Measurements from ENCODE around the gene HRAS. TPM values are rescaled to one million over a fixed set of nuclear protein-coding genes. Genes with fewer than 3 reads are reported as not detected.

HRAS gene
- polyA plus RNA-seq, 2 donors, result 163 to 257 TPM

DNA sequence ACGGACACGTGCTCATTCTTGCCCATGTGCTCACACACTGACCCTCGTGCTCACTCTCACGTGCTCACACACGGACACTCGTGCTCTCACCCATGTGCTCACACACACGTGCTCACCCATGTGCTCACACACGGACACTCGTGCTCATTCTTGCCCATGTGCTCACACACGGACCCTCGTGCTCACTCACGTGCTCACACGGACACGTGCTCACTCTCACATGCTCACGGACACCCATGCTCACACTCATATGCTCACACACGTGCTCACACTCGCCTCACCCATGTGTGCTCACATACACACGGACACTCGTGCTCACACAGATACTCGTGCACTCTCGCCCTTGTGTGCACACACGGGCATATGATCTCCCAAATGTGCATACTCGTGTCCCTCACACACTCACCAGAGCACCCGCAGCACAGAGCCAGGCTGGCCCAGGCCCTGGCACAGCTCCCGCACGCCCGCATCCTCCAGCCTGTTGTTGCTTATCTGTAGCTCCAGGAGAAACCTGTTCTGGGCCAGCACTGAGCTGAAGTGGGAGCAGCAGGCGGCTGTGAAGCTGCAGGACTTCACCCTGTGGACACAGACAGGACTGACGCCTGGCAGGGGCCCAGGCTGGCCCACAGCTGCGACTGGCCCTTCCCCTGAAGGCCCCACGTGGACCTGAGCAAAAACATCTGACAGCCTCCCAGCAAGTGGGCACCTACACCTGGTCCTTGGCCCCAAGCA, 37.6 kb downstream of the HRAS start:
- no peaks in the 10 kb centered on the region for H3K27me3 ChIP-seq (ENCODE audit: control insufficient read depth in 1 of 2, insufficient read depth in 2 of 2, low read length in 2 of 2)
- no peak overlapping the region for H3K27ac ChIP-seq (ENCODE audit: low read depth in 2 of 2, low read length in 1 of 2)
- no peaks in the 10 kb centered on the region for H3K9me3 ChIP-seq (ENCODE audit: control insufficient read depth in 2 of 2, insufficient read depth in 1 of 2, low read depth in 1 of 2, low read length in 1 of 2)
- peaks cover 15 to 75% of the 10 kb centered on the region in 2 donors for H3K36me3 ChIP-seq (ENCODE audit: control insufficient read depth in 2 of 2, insufficient read depth in 2 of 2, low read length in 1 of 2)
- 95 to 96% methylated on average over 31 of the region's 31 CpGs for WGBS, 2 donors
- H3K4me1 ChIP-seq (ENCODE audit: control insufficient read depth in 2 of 2, insufficient read depth in 2 of 2, low read length in 1 of 2), result peaks cover 4 to 7% of the 10 kb centered on the region in 2 donors
- no peak overlapping the region for H3K4me3 ChIP-seq (ENCODE audit: low read depth in 1 of 2, low read length in 2 of 2)

- WGBS, 2 donors, result 93 to 95% methylated on average over 34 of the region's 34 CpGs
- peaks cover 0 to 4% of the 10 kb centered on the region in 2 donors for H3K4me1 ChIP-seq (ENCODE audit: control insufficient read depth in 2 of 2, insufficient read depth in 2 of 2, low read length in 1 of 2)
- H3K9me3 ChIP-seq (ENCODE audit: control insufficient read depth in 2 of 2, insufficient read depth in 1 of 2, low read depth in 1 of 2, low read length in 1 of 2), result no peaks in the 10 kb centered on the region
- no peak overlapping the region for H3K27ac ChIP-seq (ENCODE audit: low read depth in 2 of 2, low read length in 1 of 2)
- H3K4me3 ChIP-seq (ENCODE audit: low read depth in 1 of 2, low read length in 2 of 2), result no peak overlapping the region
- peaks cover 15 to 77% of the 10 kb centered on the region in 2 donors for H3K36me3 ChIP-seq (ENCODE audit: control insufficient read depth in 2 of 2, insufficient read depth in 2 of 2, low read length in 1 of 2)
- H3K27me3 ChIP-seq (ENCODE audit: control insufficient read depth in 1 of 2, insufficient read depth in 2 of 2, low read length in 2 of 2), result no peaks in the 10 kb centered on the region
These were observed 38.4 kb downstream of the HRAS start for GRCh38 chr11:496834-497564.

DNA sequence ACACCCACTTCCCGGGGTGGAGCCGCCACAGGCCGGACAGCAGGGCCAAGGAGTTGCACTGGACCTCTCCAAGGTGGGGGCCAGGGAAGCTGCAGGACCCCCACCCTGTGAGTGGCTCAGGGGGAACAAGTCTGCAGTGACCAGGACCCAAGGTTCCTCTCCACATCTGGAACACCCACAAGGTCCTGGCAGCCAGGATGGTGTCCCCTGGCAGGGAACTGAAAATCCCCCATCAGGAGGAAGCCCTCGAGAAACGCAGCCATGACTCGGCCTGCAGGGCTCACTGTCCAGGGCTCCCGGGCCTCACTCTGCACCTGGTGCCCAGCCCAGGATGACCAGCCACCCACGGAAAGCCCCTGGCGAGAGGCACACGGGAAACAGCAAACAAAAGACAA, 39.8 kb downstream of the HRAS start:
- Histone ChIP-seq H3K4me1 (ENCODE audit: control insufficient read depth in 2 of 2, insufficient read depth in 2 of 2, low read length in 1 of 2) (no peaks in the 10 kb centered on the region), H3K27me3 (ENCODE audit: control insufficient read depth in 1 of 2, insufficient read depth in 2 of 2, low read length in 2 of 2) (no peaks in the 10 kb centered on the region), H3K4me3 (ENCODE audit: low read depth in 1 of 2, low read length in 2 of 2) (no peak overlapping the region), H3K36me3 (ENCODE audit: control insufficient read depth in 2 of 2, insufficient read depth in 2 of 2, low read length in 1 of 2) (peaks cover 15 to 74% of the 10 kb centered on the region in 2 donors), H3K9me3 (ENCODE audit: control insufficient read depth in 2 of 2, insufficient read depth in 1 of 2, low read depth in 1 of 2, low read length in 1 of 2) (no peaks in the 10 kb centered on the region), H3K27ac (ENCODE audit: low read depth in 2 of 2, low read length in 1 of 2) (no peak overlapping the region)
- WGBS, 2 donors, result 68 to 70% methylated on average over 10 of the region's 10 CpGs

- no peaks in the 10 kb centered on the region for H3K9me3 ChIP-seq (ENCODE audit: control insufficient read depth in 2 of 2, insufficient read depth in 1 of 2, low read depth in 1 of 2, low read length in 1 of 2)
- H3K27ac ChIP-seq (ENCODE audit: low read depth in 2 of 2, low read length in 1 of 2), result no peak overlapping the region
- WGBS, 2 donors, result 84 to 89% methylated on average over 37 of the region's 37 CpGs
- H3K4me3 ChIP-seq (ENCODE audit: low read depth in 1 of 2, low read length in 2 of 2), result no peak overlapping the region
- no peaks in the 10 kb centered on the region for H3K4me1 ChIP-seq (ENCODE audit: control insufficient read depth in 2 of 2, insufficient read depth in 2 of 2, low read length in 1 of 2)
- H3K27me3 ChIP-seq (ENCODE audit: control insufficient read depth in 1 of 2, insufficient read depth in 2 of 2, low read length in 2 of 2), result no peaks in the 10 kb centered on the region
- peaks cover 13 to 73% of the 10 kb centered on the region in 2 donors for H3K36me3 ChIP-seq (ENCODE audit: control insufficient read depth in 2 of 2, insufficient read depth in 2 of 2, low read length in 1 of 2)
These were observed 40.4 kb downstream of the HRAS start for GRCh38 chr11:494761-495536.

GRCh38 chr11:492427-493226, 42.7 kb downstream of the HRAS start:
- Histone ChIP-seq H3K4me3 (ENCODE audit: low read depth in 1 of 2, low read length in 2 of 2) (no peak overlapping the region), H3K9me3 (ENCODE audit: control insufficient read depth in 2 of 2, insufficient read depth in 1 of 2, low read depth in 1 of 2, low read length in 1 of 2) (no peaks in the 10 kb centered on the region), H3K27ac (ENCODE audit: low read depth in 2 of 2, low read length in 1 of 2) (no peak overlapping the region), H3K27me3 (ENCODE audit: control insufficient read depth in 1 of 2, insufficient read depth in 2 of 2, low read length in 2 of 2) (no peaks in the 10 kb centered on the region), H3K4me1 (ENCODE audit: control insufficient read depth in 2 of 2, insufficient read depth in 2 of 2, low read length in 1 of 2) (peaks cover 0 to 4% of the 10 kb centered on the region in 2 donors), H3K36me3 (ENCODE audit: control insufficient read depth in 2 of 2, insufficient read depth in 2 of 2, low read length in 1 of 2) (peaks cover 5 to 55% of the 10 kb centered on the region in 2 donors)
- WGBS, 2 donors, result 80 to 83% methylated on average over 32 of the region's 32 CpGs

GRCh38 chr11:491358-491757, 44.0 kb downstream of the HRAS start:
- Histone ChIP-seq H3K4me1 (ENCODE audit: control insufficient read depth in 2 of 2, insufficient read depth in 2 of 2, low read length in 1 of 2) (peaks cover 0 to 9% of the 10 kb centered on the region in 2 donors), H3K27me3 (ENCODE audit: control insufficient read depth in 1 of 2, insufficient read depth in 2 of 2, low read length in 2 of 2) (no peaks in the 10 kb centered on the region), H3K4me3 (ENCODE audit: low read depth in 1 of 2, low read length in 2 of 2) (no peak overlapping the region), H3K36me3 (ENCODE audit: control insufficient read depth in 2 of 2, insufficient read depth in 2 of 2, low read length in 1 of 2) (peaks cover 4 to 48% of the 10 kb centered on the region in 2 donors), H3K9me3 (ENCODE audit: control insufficient read depth in 2 of 2, insufficient read depth in 1 of 2, low read depth in 1 of 2, low read length in 1 of 2) (no peaks in the 10 kb centered on the region), H3K27ac (ENCODE audit: low read depth in 2 of 2, low read length in 1 of 2) (no peak overlapping the region)
- 83 to 89% methylated on average over 7 of the region's 7 CpGs for WGBS, 2 donors

DNA sequence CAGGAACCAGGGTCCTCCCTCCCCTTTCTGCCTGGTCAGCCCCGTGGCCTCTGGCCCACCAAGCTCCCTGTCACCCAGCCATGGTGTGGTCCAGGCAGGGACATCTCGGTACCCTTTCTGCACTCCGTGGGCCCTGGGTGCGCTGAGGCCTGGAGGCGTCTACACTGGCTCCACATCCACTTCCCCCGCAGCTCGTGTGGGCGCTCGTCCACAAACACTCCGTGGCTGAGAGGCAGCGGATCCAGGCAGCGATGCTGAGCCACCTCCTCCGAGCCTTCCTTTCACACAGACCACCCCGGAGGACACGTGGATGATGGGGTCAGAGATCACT, 44.5 kb downstream of the HRAS start:
- Histone ChIP-seq H3K4me3 (ENCODE audit: low read depth in 1 of 2, low read length in 2 of 2) (no peak overlapping the region), H3K36me3 (ENCODE audit: control insufficient read depth in 2 of 2, insufficient read depth in 2 of 2, low read length in 1 of 2) (peaks cover 4 to 48% of the 10 kb centered on the region in 2 donors), H3K27ac (ENCODE audit: low read depth in 2 of 2, low read length in 1 of 2) (no peak overlapping the region), H3K27me3 (ENCODE audit: control insufficient read depth in 1 of 2, insufficient read depth in 2 of 2, low read length in 2 of 2) (no peaks in the 10 kb centered on the region), H3K4me1 (ENCODE audit: control insufficient read depth in 2 of 2, insufficient read depth in 2 of 2, low read length in 1 of 2) (peaks cover 0 to 9% of the 10 kb centered on the region in 2 donors), H3K9me3 (ENCODE audit: control insufficient read depth in 2 of 2, insufficient read depth in 1 of 2, low read depth in 1 of 2, low read length in 1 of 2) (no peaks in the 10 kb centered on the region)
- 87 to 94% methylated on average over 15 of the region's 15 CpGs for WGBS, 2 donors

DNA sequence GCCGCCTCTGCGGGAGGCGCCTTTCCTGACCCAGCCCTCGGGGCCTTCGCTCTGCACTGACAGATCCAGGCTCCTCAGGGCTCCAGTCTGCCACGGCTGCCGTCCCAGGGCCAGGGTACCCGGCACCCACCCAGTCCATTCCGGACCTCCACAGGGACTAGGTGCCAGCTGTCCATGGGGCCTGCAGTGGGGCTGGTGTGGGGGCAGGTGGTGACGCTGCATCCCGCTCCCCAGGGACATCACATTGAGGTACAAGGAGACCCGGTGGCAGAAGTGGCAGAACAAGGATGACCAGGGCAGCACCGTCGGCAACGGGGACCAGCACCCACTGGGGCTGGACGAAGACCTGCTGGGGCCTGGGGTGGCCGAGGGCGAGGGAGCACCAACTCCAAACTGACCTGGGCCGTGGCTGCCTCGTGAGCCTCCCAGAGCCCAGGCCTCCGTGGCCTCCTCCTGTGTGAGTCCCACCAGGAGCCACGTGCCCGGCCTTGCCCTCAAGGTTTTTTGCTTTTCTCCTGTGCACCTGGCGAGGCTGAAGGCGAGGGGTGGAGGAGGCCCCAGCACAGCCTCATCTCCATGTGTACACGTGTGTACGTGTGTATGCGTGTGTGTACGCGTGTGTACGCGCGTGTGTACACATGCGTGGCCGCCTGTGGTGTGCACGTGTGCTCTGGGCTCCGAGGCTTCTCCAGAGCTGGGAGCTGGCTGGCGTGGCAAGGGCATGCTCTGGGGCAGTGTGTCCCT, 45.0 kb downstream of the HRAS start:
- H3K27ac ChIP-seq (ENCODE audit: low read depth in 2 of 2, low read length in 1 of 2), result no peak overlapping the region
- H3K4me1 ChIP-seq (ENCODE audit: control insufficient read depth in 2 of 2, insufficient read depth in 2 of 2, low read length in 1 of 2), result peaks cover 0 to 9% of the 10 kb centered on the region in 2 donors
- peaks cover 4 to 45% of the 10 kb centered on the region in 2 donors for H3K36me3 ChIP-seq (ENCODE audit: control insufficient read depth in 2 of 2, insufficient read depth in 2 of 2, low read length in 1 of 2)
- no peaks in the 10 kb centered on the region for H3K9me3 ChIP-seq (ENCODE audit: control insufficient read depth in 2 of 2, insufficient read depth in 1 of 2, low read depth in 1 of 2, low read length in 1 of 2)
- 91 to 92% methylated on average over 38 of the region's 38 CpGs for WGBS, 2 donors
- no peak overlapping the region for H3K4me3 ChIP-seq (ENCODE audit: low read depth in 1 of 2, low read length in 2 of 2)
- no peaks in the 10 kb centered on the region for H3K27me3 ChIP-seq (ENCODE audit: control insufficient read depth in 1 of 2, insufficient read depth in 2 of 2, low read length in 2 of 2)
